Measurements from ENCODE around the gene CNTNAP2.

The CNTNAP2 gene

GRCh38 chr7:148114804-148115203 lies 1998.2 kb downstream of the CNTNAP2 start:
- CTCF ChIA-PET = interaction anchor here (1.0 kb wide), 1 partner anchor 128 kb away, joined by 3 read pairs; no protein-coding TSS in a partner anchor
- no peak for TF ChIP-seq SP1 (IDR thresholded peaks at IDR 0.05)
- no peak for TF ChIP-seq TARDBP (IDR thresholded peaks at IDR 0.05)
- no peak for TF ChIP-seq FOXA1 (IDR thresholded peaks at IDR 0.05)
- no peak for TF ChIP-seq HDGF (IDR thresholded peaks at IDR 0.05; ENCODE audit: borderline replicate concordance)
- no peak for TF ChIP-seq FOXK2 (IDR thresholded peaks at IDR 0.05)
- no peak for TF ChIP-seq CTBP1 (IDR thresholded peaks at IDR 0.05; ENCODE audit: borderline replicate concordance)
- no peak for TF ChIP-seq ARNT (IDR thresholded peaks at IDR 0.05)
- no peak for TF ChIP-seq L3MBTL2 (conservative IDR thresholded peaks at IDR 0.05)
- TF ChIP-seq FOXM1 (IDR thresholded peaks at IDR 0.05; ENCODE audit: borderline replicate concordance) = no peak
- no peak for TF ChIP-seq LEF1 (IDR thresholded peaks at IDR 0.05; ENCODE audit: borderline replicate concordance)
- TF ChIP-seq SUZ12 (IDR thresholded peaks at IDR 0.05) = no peak
- TF ChIP-seq ZNF384 (IDR thresholded peaks at IDR 0.05) = no peak
- TF ChIP-seq BHLHE40 (IDR thresholded peaks at IDR 0.05; ENCODE audit: borderline replicate concordance) = no peak
- TF ChIP-seq, protein P1, sequence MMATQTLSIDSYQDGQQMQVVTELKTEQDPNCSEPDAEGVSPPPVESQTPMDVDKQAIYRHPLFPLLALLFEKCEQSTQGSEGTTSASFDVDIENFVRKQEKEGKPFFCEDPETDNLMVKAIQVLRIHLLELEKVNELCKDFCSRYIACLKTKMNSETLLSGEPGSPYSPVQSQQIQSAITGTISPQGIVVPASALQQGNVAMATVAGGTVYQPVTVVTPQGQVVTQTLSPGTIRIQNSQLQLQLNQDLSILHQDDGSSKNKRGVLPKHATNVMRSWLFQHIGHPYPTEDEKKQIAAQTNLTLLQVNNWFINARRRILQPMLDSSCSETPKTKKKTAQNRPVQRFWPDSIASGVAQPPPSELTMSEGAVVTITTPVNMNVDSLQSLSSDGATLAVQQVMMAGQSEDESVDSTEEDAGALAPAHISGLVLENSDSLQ (IDR thresholded peaks at IDR 0.05) = no peak
- TF ChIP-seq ELF4 (IDR thresholded peaks at IDR 0.05) = no peak
- TF ChIP-seq NFRKB (IDR thresholded peaks at IDR 0.05) = no peak
- POLR2A ChIA-PET = no interaction called here
- no peak for DNase-seq (ENCODE audit: extremely low spot score)

DNA sequence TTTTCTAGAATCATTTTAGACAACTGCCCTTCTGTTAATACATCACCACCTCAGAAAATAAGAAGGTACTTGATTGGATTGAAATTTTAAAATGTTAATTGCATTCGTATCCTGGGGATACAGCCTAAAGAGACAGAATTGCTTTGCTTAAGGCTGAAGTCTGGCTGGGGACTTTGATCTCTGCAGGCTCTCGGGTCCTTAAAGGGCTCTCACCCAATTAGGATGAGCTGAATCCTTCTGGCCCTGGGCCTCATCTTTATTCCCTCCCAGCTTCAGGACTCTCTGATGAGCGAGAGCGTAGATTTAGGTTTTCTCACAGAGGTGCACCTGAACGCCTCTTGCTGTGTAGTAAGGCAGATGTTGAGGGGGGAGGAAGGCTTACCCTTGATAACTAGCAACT lies 1998.7 kb downstream of the CNTNAP2 start:
- CTCF ChIA-PET = interaction anchor here (1.0 kb wide), 1 partner anchor 127 kb away, joined by 3 read pairs; no protein-coding TSS in a partner anchor
- TF ChIP-seq CTBP1 (IDR thresholded peaks at IDR 0.05; ENCODE audit: borderline replicate concordance) = no peak
- TF ChIP-seq FOXM1 (IDR thresholded peaks at IDR 0.05; ENCODE audit: borderline replicate concordance) = no peak
- TF ChIP-seq SUZ12 (IDR thresholded peaks at IDR 0.05) = no peak
- TF ChIP-seq SP1 (IDR thresholded peaks at IDR 0.05) = no peak
- POLR2A ChIA-PET = interaction anchor here (1.4 kb wide), 1 partner anchor 16 kb away, joined by 3 read pairs; no protein-coding TSS in a partner anchor
- no peak for DNase-seq (ENCODE audit: extremely low spot score)

- CTCF ChIA-PET = interaction anchor here (0.8 to 1.0 kb wide), 2 partner anchors 126 to 435 kb away, joined by 3 read pairs; no protein-coding TSS in a partner anchor
Measured at GRCh38 chr7:148116195-148116594, 1999.6 kb downstream of the CNTNAP2 start.

GRCh38 chr7:148116829-148117403 lies 2000.3 kb downstream of the CNTNAP2 start:
- TF ChIP-seq SP1 (IDR thresholded peaks at IDR 0.05) (no peak), FOXA1 (IDR thresholded peaks at IDR 0.05) (no peak)
- CTCF ChIA-PET = no interaction called here
- POLR2A ChIA-PET = interaction anchor here (1.4 kb wide), 1 partner anchor 17 kb away, joined by 3 read pairs; no protein-coding TSS in a partner anchor
- DNase-seq (ENCODE audit: extremely low spot score) = no peak

More at GRCh38 chr7:148116195-148116594, 1999.6 kb downstream of the CNTNAP2 start:
- TF ChIP-seq SUZ12 (IDR thresholded peaks at IDR 0.05) = no peak
- no peak for TF ChIP-seq NFRKB (IDR thresholded peaks at IDR 0.05)
- TF ChIP-seq ARNT (IDR thresholded peaks at IDR 0.05) = no peak
- TF ChIP-seq SP1 (IDR thresholded peaks at IDR 0.05) = no peak
- TF ChIP-seq ZNF384 (IDR thresholded peaks at IDR 0.05) = no peak
- TF ChIP-seq HDGF (IDR thresholded peaks at IDR 0.05; ENCODE audit: borderline replicate concordance) = no peak
- TF ChIP-seq LEF1 (IDR thresholded peaks at IDR 0.05; ENCODE audit: borderline replicate concordance) = no peak
- no peak for TF ChIP-seq ELF4 (IDR thresholded peaks at IDR 0.05)
- no peak for TF ChIP-seq FOXA1 (IDR thresholded peaks at IDR 0.05)
- no peak for TF ChIP-seq BHLHE40 (IDR thresholded peaks at IDR 0.05; ENCODE audit: borderline replicate concordance)
- TF ChIP-seq, protein P1 (IDR thresholded peaks at IDR 0.05) = no peak
- TF ChIP-seq L3MBTL2 (conservative IDR thresholded peaks at IDR 0.05) = no peak
- TF ChIP-seq TARDBP (IDR thresholded peaks at IDR 0.05) = no peak
- no peak for TF ChIP-seq FOXM1 (IDR thresholded peaks at IDR 0.05; ENCODE audit: borderline replicate concordance)
- no peak for TF ChIP-seq FOXK2 (IDR thresholded peaks at IDR 0.05)
- no peak for TF ChIP-seq CTBP1 (IDR thresholded peaks at IDR 0.05; ENCODE audit: borderline replicate concordance)
- no peak for DNase-seq (ENCODE audit: extremely low spot score)
- POLR2A ChIA-PET = interaction anchor here (1.4 kb wide), 1 partner anchor 17 kb away, joined by 3 read pairs; no protein-coding TSS in a partner anchor

DNA sequence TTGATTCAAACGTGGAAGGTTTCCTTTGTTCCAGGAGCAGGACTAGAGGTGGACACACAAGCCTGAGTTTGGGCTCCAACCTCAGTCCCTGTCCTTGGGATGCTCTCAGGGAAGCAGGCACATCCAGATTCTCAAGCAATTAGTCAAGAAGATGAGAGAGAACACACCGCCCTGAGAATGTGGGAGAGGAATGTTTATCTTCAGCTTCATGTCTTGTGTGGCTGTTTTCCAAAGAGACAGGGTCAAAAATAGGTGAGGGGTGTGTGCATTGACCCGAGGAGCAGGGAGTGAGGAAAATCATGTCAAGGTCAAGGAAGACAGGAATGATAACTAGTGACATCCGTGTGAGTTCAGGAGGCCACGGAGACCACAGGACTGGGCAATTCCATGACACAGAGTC lies 2001.8 kb downstream of the CNTNAP2 start:
- ChIA-PET CTCF (no interaction called here), POLR2A (no interaction called here)
- TF ChIP-seq CTBP1 (IDR thresholded peaks at IDR 0.05; ENCODE audit: borderline replicate concordance) (no peak), FOXA1 (IDR thresholded peaks at IDR 0.05) (no peak), SP1 (IDR thresholded peaks at IDR 0.05) (no peak), NFRKB (IDR thresholded peaks at IDR 0.05) (no peak), ZNF384 (IDR thresholded peaks at IDR 0.05) (no peak), BHLHE40 (IDR thresholded peaks at IDR 0.05; ENCODE audit: borderline replicate concordance) (no peak), L3MBTL2 (conservative IDR thresholded peaks at IDR 0.05) (no peak), TARDBP (IDR thresholded peaks at IDR 0.05) (no peak)
- TF ChIP-seq, protein P1 (IDR thresholded peaks at IDR 0.05) = no peak
- DNase-seq (ENCODE audit: extremely low spot score) = no peak

GRCh38 chr7:148121401-148121800 lies 2004.8 kb downstream of the CNTNAP2 start:
- ChIA-PET CTCF (no interaction called here), POLR2A (no interaction called here)
- DNase-seq (ENCODE audit: extremely low spot score) = no peak

More at GRCh38 chr7:148121401-148121800, 2004.8 kb downstream of the CNTNAP2 start:
- TF ChIP-seq FOXM1 (IDR thresholded peaks at IDR 0.05; ENCODE audit: borderline replicate concordance) (no peak), NFRKB (IDR thresholded peaks at IDR 0.05) (no peak), SP1 (IDR thresholded peaks at IDR 0.05) (no peak), TARDBP (IDR thresholded peaks at IDR 0.05) (no peak), LEF1 (IDR thresholded peaks at IDR 0.05; ENCODE audit: borderline replicate concordance) (no peak), SUZ12 (IDR thresholded peaks at IDR 0.05) (no peak), CTBP1 (IDR thresholded peaks at IDR 0.05; ENCODE audit: borderline replicate concordance) (no peak), ARNT (IDR thresholded peaks at IDR 0.05) (no peak), BHLHE40 (IDR thresholded peaks at IDR 0.05; ENCODE audit: borderline replicate concordance) (no peak), FOXK2 (IDR thresholded peaks at IDR 0.05) (no peak), HDGF (IDR thresholded peaks at IDR 0.05; ENCODE audit: borderline replicate concordance) (no peak), ZNF384 (IDR thresholded peaks at IDR 0.05) (no peak), FOXA1 (IDR thresholded peaks at IDR 0.05) (no peak)
